ENCODE data around the gene PAPSS2. TPM values are rescaled to one million over a fixed set of nuclear protein-coding genes. Genes with fewer than 3 reads are reported as not detected.

Gene PAPSS2
- total RNA-seq, 4 donors from 2014 or later, result 25.5 to 32.1 (median 28.8) TPM

GRCh38 chr10:87786421-87786820 lies 126.7 kb downstream of the PAPSS2 start:
- peaks cover 0 to 3% of the 10 kb centered on the region in 2 donors for H3K36me3 ChIP-seq
- no peak overlapping the region for H3K27ac ChIP-seq
- no peaks in the 10 kb centered on the region for H3K27me3 ChIP-seq
- 98 to 99% methylated on average over 7 of the region's 7 CpGs for WGBS, 2 donors
- no peak for DNase-seq
- no peaks in the 10 kb centered on the region for H3K4me1 ChIP-seq
- intact Hi-C loops (cut with DNase I), result no loop called here
- H3K9me3 ChIP-seq, result no peaks in the 10 kb centered on the region
- no peak for TF ChIP-seq POLR2A (IDR thresholded peaks at IDR 0.05)
- TF ChIP-seq CTCF (IDR thresholded peaks at IDR 0.05), result no peak
- H3K4me3 ChIP-seq (replicated peaks in 1 of 3), result no peak overlapping the region

DNA sequence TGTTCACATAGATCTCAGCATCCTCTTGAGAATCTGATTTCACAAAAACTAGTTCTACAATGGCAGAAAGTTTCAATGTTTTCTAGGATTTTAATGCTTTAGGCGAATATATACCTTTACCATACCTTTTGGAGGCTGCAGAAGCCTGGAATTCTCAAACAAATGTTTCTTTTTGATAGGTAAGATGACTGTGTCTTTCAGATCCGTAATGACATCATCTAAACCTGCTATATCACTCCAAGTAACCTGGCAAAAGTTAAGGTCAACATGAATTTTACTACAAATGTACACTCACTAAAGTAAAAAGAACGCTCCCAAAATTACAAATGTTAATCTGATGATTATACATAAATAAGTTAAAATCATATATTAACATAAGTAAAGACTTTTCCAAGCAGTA lies 130.5 kb downstream of the PAPSS2 start:
- TF ChIP-seq POLR2A (IDR thresholded peaks at IDR 0.05), result no peak
- no peak for TF ChIP-seq CTCF (IDR thresholded peaks at IDR 0.05)
- no peak overlapping the region for H3K27ac ChIP-seq
- H3K4me1 ChIP-seq, result no peaks in the 10 kb centered on the region
- H3K4me3 ChIP-seq (replicated peaks in 1 of 3), result no peak overlapping the region
- H3K9me3 ChIP-seq, result no peaks in the 10 kb centered on the region
- no peak for DNase-seq
- 96 to 99% methylated on average over 3 of the region's 3 CpGs for WGBS, 2 donors
- H3K36me3 ChIP-seq, result no peaks in the 10 kb centered on the region
- intact Hi-C loops (cut with DNase I), result no loop called here
- H3K27me3 ChIP-seq, result no peaks in the 10 kb centered on the region

DNA sequence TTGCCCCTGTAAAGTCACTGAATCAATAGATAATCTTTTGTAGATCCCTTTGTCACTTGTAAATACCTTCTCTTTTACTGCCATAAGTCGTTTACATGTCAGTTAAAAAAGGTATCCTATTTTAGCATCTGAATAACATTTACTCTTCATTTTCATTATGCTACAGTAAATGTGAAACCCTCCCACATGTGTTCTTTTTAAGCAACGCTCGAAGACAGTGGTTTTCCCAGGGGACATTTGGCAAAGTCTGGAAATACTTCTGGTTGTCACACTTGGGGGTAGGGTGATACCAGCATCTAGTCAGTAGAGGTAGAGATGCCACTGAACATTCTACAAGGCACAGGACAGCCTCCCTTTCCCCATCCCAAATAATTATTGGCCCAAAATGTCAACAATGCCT lies 134.6 kb downstream of the PAPSS2 start:
- Histone ChIP-seq H3K4me3 (replicated peaks in 1 of 3) (no peak overlapping the region), H3K27ac (no peak overlapping the region), H3K27me3 (no peaks in the 10 kb centered on the region), H3K36me3 (no peaks in the 10 kb centered on the region), H3K4me1 (peaks cover 0 to 6% of the 10 kb centered on the region in 2 donors), H3K9me3 (no peaks in the 10 kb centered on the region)
- TF ChIP-seq POLR2A (IDR thresholded peaks at IDR 0.05), result no peak
- no peak for TF ChIP-seq CTCF (IDR thresholded peaks at IDR 0.05)
- DNase-seq, result no peak
- intact Hi-C loops (cut with DNase I), result no loop called here
- WGBS, 2 donors, result 78 to 83% methylated on average over 3 of the region's 3 CpGs

Other genes starting within 250 kb of the PAPSS2 start
- gene MINPP1, start 155.0 kb upstream of the PAPSS2 start, total RNA-seq, result 10 to 100 TPM; 20.0 to 24.2 (median 22.8) TPM
- gene ATAD1, start 158.3 kb downstream of the PAPSS2 start, total RNA-seq, result 10 to 100 TPM; 40.3 to 72.1 (median 53.7) TPM
- 1 to 10 TPM in 1 of 4 donors, under 1 TPM in 3; 0.27 to 1.2 (median 0.54) TPM for gene KLLN, start 203.7 kb downstream of the PAPSS2 start, total RNA-seq
- 100 to 1,000 TPM; 112 to 183 (median 150) TPM for gene PTEN, start 203.7 kb downstream of the PAPSS2 start, total RNA-seq